Measurements from ENCODE around the gene LRP3. TPM values are rescaled to one million over a fixed set of nuclear protein-coding genes. Genes with fewer than 3 reads are reported as not detected.

LRP3 gene
- total RNA-seq, 1 donor, result 11.2 TPM

GRCh38 chr19:33233056-33233873 lies 39.1 kb downstream of the LRP3 start:
- no peak overlapping the region for H3K4me3 ChIP-seq (ENCODE audit: low read depth, low read length)
- no peak for TF ChIP-seq CTCF (IDR thresholded peaks at IDR 0.05; ENCODE audit: insufficient read depth, low read depth, low read length)
- no peak for DNase-seq (ENCODE audit: low read depth)

GRCh38 chr19:33234092-33234491 lies 40.0 kb downstream of the LRP3 start:
- no peak for TF ChIP-seq CTCF (IDR thresholded peaks at IDR 0.05; ENCODE audit: insufficient read depth, low read depth, low read length)
- DNase-seq (ENCODE audit: low read depth), result no peak
- H3K4me3 ChIP-seq (ENCODE audit: low read depth, low read length), result no peak overlapping the region

- DNase-seq (ENCODE audit: low read depth), result no peak
- TF ChIP-seq CTCF (IDR thresholded peaks at IDR 0.05; ENCODE audit: insufficient read depth, low read depth, low read length), result no peak
- H3K4me3 ChIP-seq (ENCODE audit: low read depth, low read length), result no peak overlapping the region
Observed at GRCh38 chr19:33234736-33235135, 40.6 kb downstream of the LRP3 start.

GRCh38 chr19:33235269-33235995 lies 41.3 kb downstream of the LRP3 start:
- H3K4me3 ChIP-seq (ENCODE audit: low read depth, low read length), result no peak overlapping the region
- peak; percentile 71 for DNase-seq (ENCODE audit: low read depth)
- TF ChIP-seq CTCF (IDR thresholded peaks at IDR 0.05; ENCODE audit: insufficient read depth, low read depth, low read length), result peak; percentile 87

- no peak for DNase-seq (ENCODE audit: low read depth)
- TF ChIP-seq CTCF (IDR thresholded peaks at IDR 0.05; ENCODE audit: insufficient read depth, low read depth, low read length), result no peak
- H3K4me3 ChIP-seq (ENCODE audit: low read depth, low read length), result no peak overlapping the region
Observed at GRCh38 chr19:33235996-33236350, 41.8 kb downstream of the LRP3 start.

- no peak for DNase-seq (ENCODE audit: low read depth)
- no peak overlapping the region for H3K4me3 ChIP-seq (ENCODE audit: low read depth, low read length)
- no peak for TF ChIP-seq CTCF (IDR thresholded peaks at IDR 0.05; ENCODE audit: insufficient read depth, low read depth, low read length)
Observed at GRCh38 chr19:33236696-33237390, 42.7 kb downstream of the LRP3 start.

Measured in fibroblast of villous mesenchyme (primary cell).